ENCODE measurements around the gene SPACA7. TPM values are rescaled to one million over a fixed set of nuclear protein-coding genes. Genes with fewer than 3 reads are reported as not detected.

Gene SPACA7
- total and polyA plus RNA-seq, 12 donors = not detected

GRCh38 chr13:112446347-112446861 is 70.2 kb downstream of the SPACA7 start:
- TF ChIP-seq POLR2A (IDR thresholded peaks at IDR 0.05) = no peak
- no peak for TF ChIP-seq CTCF (IDR thresholded peaks at IDR 0.05)
- Histone ChIP-seq H3K4me3 (no peak overlapping the region), H3K27me3 (peaks cover 27% of the 10 kb centered on the region), H3K36me3 (replicated peaks in 1 of 2) (no peaks in the 10 kb centered on the region), H3K4me1 (replicated peaks in 1 of 2) (no peaks in the 10 kb centered on the region), H3K9me3 (replicated peaks in 1 of 3) (no peaks in the 10 kb centered on the region), H3K27ac (no peak overlapping the region)
- DNase-seq = peak in 1 of 7 donors; percentile 11
- WGBS, 4 donors = 57 to 88% (median 71%) methylated on average over 6 to 12 of the region's 12 CpGs
- intact Hi-C loops (cut with DNase I) = loop anchor here in 1 of 2 donors (10.0 kb wide), 1 partner anchor 972 kb away; no protein-coding TSS in a partner anchor

GRCh38 chr13:112446867-112447266 is 70.7 kb downstream of the SPACA7 start:
- DNase-seq = peak in 2 of 7 donors; percentile 5 to 18
- WGBS, 4 donors = 53 to 89% (median 83%) methylated on average over 3 to 14 of the region's 14 CpGs
- TF ChIP-seq POLR2A (IDR thresholded peaks at IDR 0.05) (no peak), CTCF (IDR thresholded peaks at IDR 0.05) (no peak)
- Histone ChIP-seq H3K27ac (no peak overlapping the region), H3K4me3 (no peak overlapping the region), H3K27me3 (peaks cover 22% of the 10 kb centered on the region), H3K9me3 (replicated peaks in 1 of 3) (no peaks in the 10 kb centered on the region), H3K36me3 (replicated peaks in 1 of 2) (no peaks in the 10 kb centered on the region), H3K4me1 (replicated peaks in 1 of 2) (no peaks in the 10 kb centered on the region)
- intact Hi-C loops (cut with DNase I) = loop anchor here in 1 of 2 donors (10.0 kb wide), 1 partner anchor 972 kb away; no protein-coding TSS in a partner anchor

- Histone ChIP-seq H3K36me3 (replicated peaks in 1 of 2) (no peaks in the 10 kb centered on the region), H3K4me1 (replicated peaks in 1 of 2) (no peaks in the 10 kb centered on the region), H3K9me3 (replicated peaks in 1 of 3) (no peaks in the 10 kb centered on the region), H3K27ac (no peak overlapping the region), H3K27me3 (peaks cover 19% of the 10 kb centered on the region), H3K4me3 (no peak overlapping the region)
- intact Hi-C loops (cut with DNase I) = loop anchor here in 1 of 2 donors (10.0 kb wide), 1 partner anchor 973 kb away; no protein-coding TSS in a partner anchor
- peak in 1 of 7 donors; percentile 3 for DNase-seq
- TF ChIP-seq POLR2A (IDR thresholded peaks at IDR 0.05) (no peak), CTCF (IDR thresholded peaks at IDR 0.05) (no peak)
- WGBS, 4 donors = 72 to 100% (median 81%) methylated on average over 1 to 2 of the region's 2 CpGs; no CpG with 5 or more reads in 1 of the 4 donors
Observed at GRCh38 chr13:112447306-112447705, 71.2 kb downstream of the SPACA7 start.

- Histone ChIP-seq H3K27ac (no peak overlapping the region), H3K27me3 (peaks cover 14% of the 10 kb centered on the region), H3K4me1 (replicated peaks in 1 of 2) (no peaks in the 10 kb centered on the region), H3K4me3 (no peak overlapping the region), H3K9me3 (replicated peaks in 1 of 3) (no peaks in the 10 kb centered on the region), H3K36me3 (replicated peaks in 1 of 2) (no peaks in the 10 kb centered on the region)
- intact Hi-C loops (cut with DNase I) = loop anchor here in 1 of 2 donors (10.0 kb wide), 1 partner anchor 973 kb away; no protein-coding TSS in a partner anchor
- WGBS, 4 donors = 78 to 93% (median 84%) methylated on average over 13 to 27 of the region's 27 CpGs
- DNase-seq = peak in 2 of 7 donors; percentile 2 to 45
- TF ChIP-seq POLR2A (IDR thresholded peaks at IDR 0.05) = no peak
- TF ChIP-seq CTCF (IDR thresholded peaks at IDR 0.05) = no peak
Observed at GRCh38 chr13:112447761-112448603, 71.8 kb downstream of the SPACA7 start.

Measured in adrenal gland (tissue), 12 donors.